HG03354 (cell line): ENCODE measurements around the gene PERCC1.

Experiments used
- ATAC-seq: cut with Tn5 transposase; IDR thresholded peaks from one replicate; pipeline ENCODE4 v1.9.1; 2021; ENCODE audit warnings: mild to moderate bottlenecking; ENCODE audit not compliant: unreplicated experiment, poor library complexity, severe bottlenecking

The PERCC1 gene

GRCh38 chr16:1430759-1431496 lies at the start of gene PERCC1:
PERCC1 (plus strand) TSS chr16:1431078; CDS start chr16:1432594, 1,516 bp downstream.
- no peak for ATAC-seq

- no peak for ATAC-seq
Observed at GRCh38 chr16:1381612-1382406, 49.1 kb upstream of the PERCC1 start.

- no peak for ATAC-seq
Observed at GRCh38 chr16:1383556-1383955, 47.3 kb upstream of the PERCC1 start.

GRCh38 chr16:1385232-1385631 lies 45.6 kb upstream of the PERCC1 start:
- ATAC-seq = no peak

- ATAC-seq = no peak
Observed at GRCh38 chr16:1387331-1387730, 43.5 kb upstream of the PERCC1 start.

- no peak for ATAC-seq
Observed at GRCh38 chr16:1389762-1390161, 41.1 kb upstream of the PERCC1 start.

GRCh38 chr16:1390239-1390779 lies 40.6 kb upstream of the PERCC1 start:
- no peak for ATAC-seq

- ATAC-seq = no peak
Observed at GRCh38 chr16:1392826-1393225, 38.1 kb upstream of the PERCC1 start.

- no peak for ATAC-seq
Observed at GRCh38 chr16:1393613-1394176, 37.2 kb upstream of the PERCC1 start.

GRCh38 chr16:1394367-1394951 lies 36.4 kb upstream of the PERCC1 start:
- ATAC-seq = no peak

GRCh38 chr16:1395444-1396031 lies 35.3 kb upstream of the PERCC1 start:
- ATAC-seq = no peak

- no peak for ATAC-seq
Observed at GRCh38 chr16:1397779-1398178, 33.1 kb upstream of the PERCC1 start.

- ATAC-seq = no peak
Observed at GRCh38 chr16:1398351-1398750, 32.5 kb upstream of the PERCC1 start.

GRCh38 chr16:1398826-1399581 lies 31.9 kb upstream of the PERCC1 start:
- no peak for ATAC-seq

- no peak for ATAC-seq
Observed at GRCh38 chr16:1401061-1401757, 29.7 kb upstream of the PERCC1 start.

- ATAC-seq = no peak
Observed at GRCh38 chr16:1401758-1402154, 29.1 kb upstream of the PERCC1 start.

GRCh38 chr16:1403036-1403435 lies 27.8 kb upstream of the PERCC1 start:
- no peak for ATAC-seq

- no peak for ATAC-seq
Observed at GRCh38 chr16:1403733-1404132, 27.1 kb upstream of the PERCC1 start.

GRCh38 chr16:1407753-1408152 lies 23.1 kb upstream of the PERCC1 start:
- no peak for ATAC-seq
